HUES64 (cell line): ENCODE results near the gene KATNB1.

Experiments
- H3K27ac ChIP-seq: 2 replicates; pipeline ENCODE4 v1.7.0; 2013; ENCODE audit warnings: low read depth, low read length, inconsistent platforms
- H3K27me3 ChIP-seq: 2 replicates; pipeline ENCODE4 v1.6.1; 2013; ENCODE audit warnings: mild to moderate bottlenecking, low read length; ENCODE audit not compliant: insufficient read depth
- H3K36me3 ChIP-seq: 2 replicates; pipeline ENCODE4 v1.6.1; 2013; ENCODE audit warnings: mild to moderate bottlenecking, low read length; ENCODE audit not compliant: insufficient read depth
- H3K4me1 ChIP-seq: 2 replicates; pipeline ENCODE4 v1.6.1; 2013; ENCODE audit warnings: mild to moderate bottlenecking, low read length, moderate library complexity; ENCODE audit not compliant: insufficient read depth
- H3K4me3 ChIP-seq: 2 replicates; pipeline ENCODE4 v1.5.1; 2013; ENCODE audit warnings: mild to moderate bottlenecking, low read length, moderate library complexity
- H3K9ac ChIP-seq: 2 replicates; pipeline ENCODE4 v1.6.1; 2013; ENCODE audit warnings: mild to moderate bottlenecking, low read depth, low read length
- H3K9me3 ChIP-seq: 2 replicates; pipeline ENCODE4 v1.6.1; 2013; ENCODE audit warnings: low read depth, low read length; ENCODE audit not compliant: insufficient read depth
- WGBS: fragments of 150-250, 120-280 bp; methylation state at CpG from one replicate; pipeline ENCODE4 v1.1.7; 2013; ENCODE audit warnings: missing lambda C conversion rate; 5-methylcytosine and 5-hydroxymethylcytosine counted together

Gene KATNB1

DNA sequence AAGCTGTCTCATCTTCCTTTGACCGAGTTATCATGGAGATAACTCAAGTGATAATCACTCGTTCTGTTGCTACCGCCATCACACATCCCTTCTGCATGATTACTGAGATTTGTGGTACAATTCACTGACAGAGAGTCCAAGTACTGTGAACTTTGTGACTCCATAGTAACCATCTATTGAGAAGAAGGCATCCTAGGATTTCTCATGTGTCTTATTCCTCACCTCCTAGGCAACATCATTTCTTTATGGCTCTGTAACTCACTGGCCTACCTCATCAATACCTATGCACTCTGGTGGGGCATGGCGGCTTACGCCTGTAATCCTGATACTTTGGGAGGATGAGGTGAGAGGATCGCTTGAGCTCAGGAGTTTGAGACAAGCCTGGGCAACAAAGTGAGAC lies 21.5 kb upstream of the KATNB1 start:
- no peak overlapping the region for H3K27ac ChIP-seq
- no peaks in the 10 kb centered on the region for H3K4me1 ChIP-seq
- H3K27me3 ChIP-seq = no peaks in the 10 kb centered on the region
- WGBS = 97% methylated on average over 6 of the region's 6 CpGs
- no peaks in the 10 kb centered on the region for H3K36me3 ChIP-seq
- H3K9ac ChIP-seq = no peak overlapping the region
- H3K9me3 ChIP-seq = no peaks in the 10 kb centered on the region
- no peak overlapping the region for H3K4me3 ChIP-seq

DNA sequence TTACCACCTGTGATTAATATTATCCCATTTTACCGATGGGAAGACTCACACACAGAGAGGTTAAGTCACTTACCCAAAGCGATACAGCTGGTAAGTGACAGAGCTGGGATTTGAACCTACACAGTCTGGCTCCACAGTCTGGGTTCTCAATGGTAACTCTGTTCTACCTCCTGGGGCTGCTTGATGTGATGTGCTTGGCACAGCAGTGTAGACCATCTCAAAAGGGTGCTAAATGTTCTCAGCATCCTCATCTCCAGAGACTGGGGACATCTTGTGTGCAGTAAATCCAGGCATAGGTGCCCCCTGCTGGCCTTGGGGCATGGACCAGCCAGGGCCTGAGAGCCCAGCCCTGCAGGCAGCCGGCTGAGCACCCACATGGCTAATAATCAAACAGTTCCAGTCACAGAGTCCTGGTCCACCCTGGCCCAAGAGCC lies 15.4 kb upstream of the KATNB1 start:
- H3K4me3 ChIP-seq = no peak overlapping the region
- H3K27ac ChIP-seq = no peak overlapping the region
- H3K27me3 ChIP-seq = no peaks in the 10 kb centered on the region
- no peak overlapping the region for H3K9ac ChIP-seq
- no peaks in the 10 kb centered on the region for H3K4me1 ChIP-seq
- no peaks in the 10 kb centered on the region for H3K9me3 ChIP-seq
- 85% methylated on average over 3 of the region's 3 CpGs for WGBS
- H3K36me3 ChIP-seq = no peaks in the 10 kb centered on the region

DNA sequence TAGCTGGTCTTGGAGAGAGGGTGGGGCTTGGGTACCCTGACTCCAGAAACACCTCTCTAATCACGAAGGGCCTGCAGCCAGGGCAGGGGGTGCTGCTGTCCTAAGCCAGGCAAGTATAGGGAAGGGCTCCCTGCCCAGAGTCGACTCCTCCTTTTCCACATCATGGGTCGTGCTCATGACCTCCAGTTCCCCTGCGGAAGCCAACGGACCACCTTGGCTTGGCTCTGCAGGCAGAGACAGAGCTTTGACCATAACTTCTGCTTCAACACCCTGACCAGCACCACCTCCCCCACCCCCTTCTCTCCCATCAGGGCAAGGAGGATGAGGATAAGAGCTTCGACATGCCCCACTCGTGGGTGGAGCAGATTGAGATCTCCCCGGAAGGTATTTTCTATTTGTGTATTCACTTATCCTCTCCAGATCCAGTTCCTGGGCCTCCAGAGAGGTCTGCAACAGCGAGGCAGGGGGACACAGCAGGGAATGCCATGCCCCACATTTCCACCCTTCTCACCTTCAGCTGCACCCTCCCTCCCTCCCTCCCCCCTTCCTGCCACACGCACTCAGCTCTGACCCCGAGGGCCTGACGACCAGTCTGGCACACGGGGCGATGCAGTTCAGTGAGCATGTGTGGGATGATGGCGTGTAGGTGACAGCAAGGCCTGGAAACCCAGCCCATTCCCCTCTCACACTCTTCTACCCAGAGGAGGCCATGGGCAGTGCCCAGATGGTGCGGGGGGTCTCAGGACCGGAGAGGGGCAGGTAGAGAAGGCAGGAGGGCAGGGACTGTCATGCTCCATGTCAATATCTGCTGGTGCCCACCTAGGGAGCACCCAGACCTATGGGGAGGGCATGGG lies 14.0 kb upstream of the KATNB1 start:
- Histone ChIP-seq H3K4me1 (no peaks in the 10 kb centered on the region), H3K27me3 (no peaks in the 10 kb centered on the region), H3K9me3 (no peaks in the 10 kb centered on the region), H3K36me3 (no peaks in the 10 kb centered on the region), H3K9ac (no peak overlapping the region), H3K27ac (no peak overlapping the region), H3K4me3 (no peak overlapping the region)
- 80% methylated on average over 14 of the region's 17 CpGs for WGBS

DNA sequence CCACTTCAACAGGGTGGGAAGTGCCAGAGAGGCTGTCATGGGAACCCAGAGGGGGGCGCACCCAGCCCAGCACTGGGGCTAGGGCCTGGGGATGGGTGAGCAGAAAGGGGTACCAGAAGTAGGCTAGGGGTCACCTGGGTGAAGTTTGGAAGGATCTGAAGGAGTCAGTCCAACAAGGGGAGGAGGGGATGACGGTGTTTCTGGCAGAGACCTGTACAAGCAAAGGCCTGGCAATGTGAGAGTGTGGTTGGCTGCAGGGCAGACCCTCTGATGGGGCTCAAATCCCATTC lies 13.4 kb upstream of the KATNB1 start:
- WGBS = 93% methylated on average over 2 of the region's 2 CpGs
- H3K9me3 ChIP-seq = no peaks in the 10 kb centered on the region
- H3K9ac ChIP-seq = no peak overlapping the region
- H3K27ac ChIP-seq = no peak overlapping the region
- H3K4me3 ChIP-seq = no peak overlapping the region
- no peaks in the 10 kb centered on the region for H3K27me3 ChIP-seq
- H3K36me3 ChIP-seq = no peaks in the 10 kb centered on the region
- H3K4me1 ChIP-seq = no peaks in the 10 kb centered on the region

DNA sequence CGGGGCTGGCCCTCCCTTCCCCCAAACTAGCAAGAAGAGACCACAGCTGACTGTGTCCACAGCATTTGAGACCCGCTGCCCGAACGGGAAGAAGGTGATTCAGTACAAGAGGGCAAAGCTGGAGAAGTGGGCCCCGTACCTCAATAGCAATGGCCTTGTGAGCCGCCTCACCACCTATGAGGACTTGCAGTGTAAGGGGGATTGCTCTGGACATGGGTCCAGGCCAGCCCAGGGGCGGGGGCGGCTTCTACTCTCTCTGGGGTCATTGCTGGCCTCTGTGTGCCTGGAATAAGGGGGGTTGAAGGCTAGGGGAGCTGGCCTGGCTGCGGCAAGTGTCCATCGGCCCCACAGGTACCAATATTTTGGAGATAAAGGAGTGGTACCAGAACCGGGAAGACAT lies 12.9 kb upstream of the KATNB1 start:
- Histone ChIP-seq H3K27me3 (no peaks in the 10 kb centered on the region), H3K4me1 (no peaks in the 10 kb centered on the region), H3K9me3 (no peaks in the 10 kb centered on the region), H3K9ac (no peak overlapping the region), H3K36me3 (no peaks in the 10 kb centered on the region), H3K27ac (no peak overlapping the region), H3K4me3 (no peak overlapping the region)
- 88% methylated on average over 11 of the region's 11 CpGs for WGBS

DNA sequence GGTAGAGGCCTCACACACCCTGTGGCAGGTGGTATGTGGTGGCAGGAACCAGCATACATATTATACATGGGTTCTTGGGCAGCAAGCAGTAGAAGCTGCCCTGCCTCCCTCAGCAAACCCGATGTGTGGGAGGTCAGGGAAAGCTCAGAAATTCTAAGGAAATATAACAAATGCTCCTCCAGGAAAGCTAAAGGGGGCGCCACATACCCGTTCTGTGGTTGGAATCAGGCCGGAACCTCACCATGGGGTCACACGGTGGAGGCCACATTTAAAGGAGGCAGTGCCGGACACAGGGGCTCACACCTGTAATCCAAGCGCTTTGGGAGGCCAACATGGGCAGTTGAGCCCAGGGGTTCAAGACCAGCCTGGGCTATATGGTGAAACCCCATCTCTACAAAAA lies 12.4 kb upstream of the KATNB1 start:
- H3K4me3 ChIP-seq = no peak overlapping the region
- no peak overlapping the region for H3K27ac ChIP-seq
- WGBS = 65% methylated on average over 7 of the region's 7 CpGs
- H3K27me3 ChIP-seq = no peaks in the 10 kb centered on the region
- no peak overlapping the region for H3K9ac ChIP-seq
- no peaks in the 10 kb centered on the region for H3K36me3 ChIP-seq
- no peaks in the 10 kb centered on the region for H3K4me1 ChIP-seq
- H3K9me3 ChIP-seq = no peaks in the 10 kb centered on the region

DNA sequence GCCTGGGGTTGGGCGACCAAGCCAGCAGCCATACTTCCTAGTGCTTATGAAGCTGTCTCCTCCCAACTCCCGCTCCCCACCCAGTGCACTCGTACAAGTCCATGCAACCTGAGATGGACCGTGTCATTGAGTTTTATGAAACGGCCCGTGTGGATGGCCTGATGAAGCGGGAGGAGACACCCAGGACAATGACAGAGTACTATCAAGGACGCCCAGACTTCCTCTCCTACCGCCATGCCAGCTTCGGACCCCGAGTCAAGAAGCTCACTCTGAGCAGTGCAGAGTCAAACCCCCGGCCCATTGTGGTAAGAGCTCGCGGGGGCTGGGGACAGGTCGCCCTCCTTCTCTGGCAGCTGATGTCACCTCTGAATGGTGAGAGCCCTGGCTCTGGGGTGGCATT lies 11.0 kb upstream of the KATNB1 start:
- no peaks in the 10 kb centered on the region for H3K9me3 ChIP-seq
- no peak overlapping the region for H3K27ac ChIP-seq
- 93% methylated on average over 15 of the region's 15 CpGs for WGBS
- H3K4me1 ChIP-seq = no peaks in the 10 kb centered on the region
- H3K4me3 ChIP-seq = no peak overlapping the region
- no peak overlapping the region for H3K9ac ChIP-seq
- H3K36me3 ChIP-seq = no peaks in the 10 kb centered on the region
- H3K27me3 ChIP-seq = no peaks in the 10 kb centered on the region

DNA sequence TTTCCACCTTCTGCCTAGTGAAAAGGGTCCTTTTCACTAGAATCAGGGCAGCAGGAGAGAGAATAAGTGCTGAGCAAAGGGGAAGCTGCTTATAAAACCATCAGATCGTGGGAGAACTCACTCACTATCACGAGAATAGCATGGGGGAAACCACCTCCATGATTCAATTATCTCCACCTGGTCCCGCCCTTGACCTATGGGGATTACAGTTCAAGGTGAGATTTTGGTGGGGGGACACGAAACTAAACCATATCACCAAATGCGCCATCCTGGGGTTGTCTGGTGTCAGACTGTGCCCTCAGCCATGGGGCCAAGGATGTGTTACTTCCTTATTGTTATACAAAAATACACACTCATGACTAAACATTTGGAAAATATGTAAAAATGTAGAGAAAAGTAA lies 10.4 kb upstream of the KATNB1 start:
- H3K4me1 ChIP-seq = no peaks in the 10 kb centered on the region
- WGBS = 91% methylated on average over 5 of the region's 5 CpGs

DNA sequence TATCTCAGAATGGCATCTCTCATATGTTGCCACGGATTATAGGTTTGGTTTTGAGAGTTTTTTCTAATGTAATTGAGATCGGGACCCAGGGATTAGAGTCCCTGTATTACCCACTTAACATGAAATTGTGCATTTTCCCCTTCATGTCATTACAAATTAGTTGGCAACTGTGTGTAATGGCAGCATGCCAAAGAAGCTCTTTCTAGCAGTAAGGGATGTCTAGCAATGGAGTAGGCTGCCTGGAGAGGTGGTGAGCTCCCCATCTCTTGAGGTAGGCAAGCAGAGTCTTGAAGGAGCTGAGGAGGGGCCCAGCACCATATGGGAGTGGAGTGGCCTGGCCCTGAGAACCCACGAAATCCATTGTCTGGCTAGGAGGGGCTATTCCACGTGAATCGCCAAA lies 10.0 kb upstream of the KATNB1 start:
- 88% methylated on average over 5 of the region's 5 CpGs for WGBS
- no peak overlapping the region for H3K27ac ChIP-seq
- H3K36me3 ChIP-seq = no peaks in the 10 kb centered on the region
- H3K9ac ChIP-seq = no peak overlapping the region
- no peak overlapping the region for H3K4me3 ChIP-seq
- H3K27me3 ChIP-seq = no peaks in the 10 kb centered on the region
- no peaks in the 10 kb centered on the region for H3K9me3 ChIP-seq
- H3K4me1 ChIP-seq = no peaks in the 10 kb centered on the region

More for the DNA sequence above, 10.4 kb upstream of the KATNB1 start:
- Histone ChIP-seq H3K9me3 (no peaks in the 10 kb centered on the region), H3K36me3 (no peaks in the 10 kb centered on the region), H3K27me3 (no peaks in the 10 kb centered on the region), H3K9ac (no peak overlapping the region), H3K4me3 (no peak overlapping the region), H3K27ac (no peak overlapping the region)

DNA sequence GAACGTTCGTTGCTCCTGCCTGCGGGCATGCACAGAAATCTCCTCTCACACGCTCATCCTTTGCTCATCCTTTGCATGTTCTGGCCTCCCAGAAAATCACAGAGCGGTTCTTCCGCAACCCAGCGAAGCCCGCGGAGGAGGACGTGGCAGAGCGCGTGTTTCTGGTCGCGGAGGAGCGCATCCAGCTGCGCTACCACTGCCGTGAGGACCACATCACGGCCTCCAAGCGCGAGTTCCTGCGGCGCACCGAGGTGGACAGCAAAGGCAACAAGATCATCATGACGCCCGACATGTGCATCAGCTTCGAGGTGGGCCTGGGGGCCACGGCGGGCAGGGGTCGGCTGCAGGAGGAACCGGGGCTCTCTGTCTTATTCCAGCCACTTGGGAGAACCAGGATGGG lies 9.6 kb upstream of the KATNB1 start:
- Histone ChIP-seq H3K9ac (no peak overlapping the region), H3K9me3 (no peaks in the 10 kb centered on the region), H3K36me3 (no peaks in the 10 kb centered on the region), H3K27ac (no peak overlapping the region), H3K27me3 (no peaks in the 10 kb centered on the region), H3K4me1 (no peaks in the 10 kb centered on the region), H3K4me3 (no peak overlapping the region)
- 94% methylated on average over 30 of the region's 30 CpGs for WGBS

DNA sequence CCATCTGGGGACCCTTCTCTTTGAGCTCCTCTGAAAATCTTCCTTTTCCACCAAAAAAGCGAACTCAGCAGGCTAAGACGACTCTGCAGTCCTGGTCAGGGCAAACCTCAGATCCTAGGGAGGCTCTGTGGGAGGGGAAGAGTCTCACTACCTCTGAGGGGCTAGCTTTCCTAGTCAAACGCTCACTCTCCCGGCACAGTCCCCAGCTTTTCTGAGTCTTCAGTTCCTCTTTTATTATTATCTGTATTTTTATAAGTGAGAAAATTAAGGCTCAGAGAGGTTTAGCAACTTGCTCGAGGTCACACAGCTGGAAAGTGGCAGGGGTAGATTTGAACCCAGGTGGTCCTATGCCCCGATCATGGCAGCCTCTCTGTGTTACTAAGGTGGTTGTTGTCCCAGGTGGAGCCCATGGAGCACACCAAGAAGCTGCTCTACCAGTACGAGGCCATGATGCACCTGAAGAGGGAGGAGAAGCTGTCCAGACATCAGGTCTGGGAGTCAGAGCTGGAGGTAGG lies 9.1 kb upstream of the KATNB1 start:
- Histone ChIP-seq H3K27me3 (no peaks in the 10 kb centered on the region), H3K4me1 (no peaks in the 10 kb centered on the region), H3K9ac (no peak overlapping the region), H3K9me3 (no peaks in the 10 kb centered on the region), H3K27ac (no peak overlapping the region), H3K36me3 (no peaks in the 10 kb centered on the region), H3K4me3 (no peak overlapping the region)
- 89% methylated on average over 5 of the region's 7 CpGs for WGBS

DNA sequence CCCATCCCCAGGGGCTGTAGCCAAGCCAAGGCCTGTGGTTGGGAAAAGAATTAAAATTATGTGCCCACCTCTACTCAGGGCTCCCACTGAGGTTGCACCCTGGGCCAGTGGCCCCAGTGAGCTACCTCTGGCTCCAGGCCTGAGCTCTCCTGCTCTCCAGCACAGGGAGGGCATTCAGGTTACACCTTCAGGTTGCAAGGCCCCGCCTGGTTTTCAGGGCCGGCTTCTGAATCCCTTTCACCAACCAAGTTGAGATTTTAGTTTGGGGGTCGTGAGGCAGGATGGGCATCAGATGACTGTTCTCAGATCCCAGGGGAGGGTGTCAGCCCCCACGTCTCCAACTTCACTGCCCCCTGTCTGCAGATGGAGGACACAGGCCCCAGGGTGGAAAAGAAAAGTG lies 8.0 kb upstream of the KATNB1 start:
- Histone ChIP-seq H3K27ac (no peak overlapping the region), H3K9me3 (no peaks in the 10 kb centered on the region), H3K27me3 (no peaks in the 10 kb centered on the region), H3K36me3 (no peaks in the 10 kb centered on the region), H3K4me1 (no peaks in the 10 kb centered on the region), H3K4me3 (no peak overlapping the region), H3K9ac (no peak overlapping the region)
- WGBS = 69% methylated on average over 4 of the region's 4 CpGs
